Tibial nerve (tissue), 4 donors: ENCODE results near the gene PROS1. TPM values are rescaled to one million over a fixed set of nuclear protein-coding genes. Genes with fewer than 3 reads are reported as not detected.

Experiments
- DNase-seq, 2 donors: peaks; one replicate each; pipeline ENCODE4 v3.0.0-alpha.2; 2019; ENCODE audit warnings: low spot score in 2 of 2
- H3K27ac ChIP-seq, 4 donors: fragments of 200-600 bp; sonication (generic) in 3 of 4; one replicate each; pipeline ENCODE4 v1.5.1; 2017 to 2019; ENCODE audit warnings: mild to moderate bottlenecking in 1 of 4
- H3K27me3 ChIP-seq, 2 donors: fragments of 200-600 bp; sonication (generic) in 1 of 2; one replicate each; pipeline versions ENCODE4 v1.5.1 to v1.6.0; 2017 to 2019
- H3K36me3 ChIP-seq, 3 donors: fragments of 200-600 bp; sonication (generic); one replicate each; pipeline ENCODE4 v1.5.1; 2018 to 2019
- H3K4me1 ChIP-seq, 4 donors: fragments of 200-600 bp; sonication (generic) in 3 of 4; one replicate each; pipeline ENCODE4 v1.5.1; 2017 to 2019
- H3K4me3 ChIP-seq, 4 donors: fragments of 200-600 bp; sonication (generic) in 3 of 4; one replicate each; pipeline ENCODE4 v1.5.1; 2017 to 2019; ENCODE audit warnings: mild to moderate bottlenecking in 1 of 4, moderate library complexity in 1 of 4
- H3K9me3 ChIP-seq, 4 donors: fragments of 200-600 bp; sonication (generic) in 3 of 4; one replicate each; pipeline ENCODE4 v1.5.1; 2017 to 2019
- CTCF ChIP-seq, 5 experiments: fragments of 200-600 bp in 3 of 5; fragments of 450-650 bp in 2 of 5; sonication (generic) in 3 of 5; IDR thresholded peaks; one replicate each; pipeline ENCODE4 v1.5.1; 2016 to 2019; ENCODE audit warnings: antibody characterized with exemption in 5 of 5, mild to moderate bottlenecking in 3 of 5, moderate library complexity in 2 of 5
- EP300 ChIP-seq, 2 donors: sonication (generic); formaldehyde crosslinking; IDR thresholded peaks; one replicate each; pipeline ENCODE4 v1.6.1; 2017; ENCODE audit warnings: antibody characterized with exemption in 2 of 2, mild to moderate bottlenecking in 1 of 2
- POLR2A ChIP-seq, 2 donors: fragments of 450-650 bp; IDR thresholded peaks; one replicate each; pipeline ENCODE4 v1.6.1; 2017; ENCODE audit warnings: antibody characterized with exemption in 2 of 2, mild to moderate bottlenecking in 2 of 2, moderate library complexity in 2 of 2
- WGBS, 2 donors: methylation state at CpG; one replicate each; pipeline ENCODE4 v1.1.5; 2018; 5-methylcytosine and 5-hydroxymethylcytosine counted together
- total RNA-seq, 4 donors: library from RNA; depleted of rRNA; stranded (reverse); fragments of >200 nt; gene quantifications; one replicate each; pipeline ENCODE4 v1.1.0, GENCODE V29; 2016

PROS1 gene
- total RNA-seq, 4 donors from 2014 or later, result 179 to 416 (median 314) TPM

GRCh38 chr3:94001191-94001590 lies 27.5 kb upstream of the PROS1 start:
- DNase-seq, result no peak

GRCh38 chr3:93994056-93994455 lies 20.4 kb upstream of the PROS1 start:
- Histone ChIP-seq H3K9me3 (no peaks in the 10 kb centered on the region), H3K27me3 (no peaks in the 10 kb centered on the region), H3K27ac (no peak overlapping the region), H3K4me1 (peaks cover 0 to 5% (median 0%) of the 10 kb centered on the region in 4 donors), H3K4me3 (no peak overlapping the region), H3K36me3 (peaks cover 0 to 11% (median 0%) of the 10 kb centered on the region in 3 donors)
- no peak for DNase-seq
- 91 to 93% methylated on average over 3 of the region's 3 CpGs for WGBS, 2 donors
- TF ChIP-seq EP300 (IDR thresholded peaks at IDR 0.05) (no peak), CTCF (IDR thresholded peaks at IDR 0.05) (no peak), POLR2A (IDR thresholded peaks at IDR 0.05) (no peak)

More at GRCh38 chr3:94001191-94001590, 27.5 kb upstream of the PROS1 start:
- Histone ChIP-seq H3K4me3 (no peak overlapping the region), H3K36me3 (peaks cover 0 to 11% (median 0%) of the 10 kb centered on the region in 3 donors), H3K9me3 (no peaks in the 10 kb centered on the region), H3K27me3 (no peaks in the 10 kb centered on the region), H3K27ac (no peak overlapping the region), H3K4me1 (peaks cover 0 to 19% (median 2%) of the 10 kb centered on the region in 4 donors)
- TF ChIP-seq CTCF (IDR thresholded peaks at IDR 0.05) (no peak), POLR2A (IDR thresholded peaks at IDR 0.05) (no peak), EP300 (IDR thresholded peaks at IDR 0.05) (no peak)
- WGBS, 2 donors, result 75 to 78% methylated on average over 1 of the region's 1 CpG

- WGBS, 2 donors, result 77 to 82% methylated on average over 3 of the region's 3 CpGs
- no peaks in the 10 kb centered on the region for H3K9me3 ChIP-seq
- no peak overlapping the region for H3K27ac ChIP-seq
- peaks cover 0 to 8% (median 0%) of the 10 kb centered on the region in 3 donors for H3K36me3 ChIP-seq
- no peak for TF ChIP-seq EP300 (IDR thresholded peaks at IDR 0.05)
- no peak for TF ChIP-seq POLR2A (IDR thresholded peaks at IDR 0.05)
- TF ChIP-seq CTCF (IDR thresholded peaks at IDR 0.05), result no peak
- H3K4me1 ChIP-seq, result peaks cover 0 to 10% (median 0%) of the 10 kb centered on the region in 4 donors
- DNase-seq, result no peak
- H3K4me3 ChIP-seq, result no peak overlapping the region
- no peaks in the 10 kb centered on the region for H3K27me3 ChIP-seq
Measured at GRCh38 chr3:93992207-93992606, 18.5 kb upstream of the PROS1 start.

- no peak overlapping the region for H3K27ac ChIP-seq
- H3K36me3 ChIP-seq, result peaks cover 0 to 2% (median 0%) of the 10 kb centered on the region in 3 donors
- WGBS, 2 donors, result 82 to 92% methylated on average over 2 of the region's 2 CpGs
- H3K9me3 ChIP-seq, result no peaks in the 10 kb centered on the region
- H3K4me3 ChIP-seq, result no peak overlapping the region
- peaks cover 0 to 10% (median 0%) of the 10 kb centered on the region in 4 donors for H3K4me1 ChIP-seq
- TF ChIP-seq CTCF (IDR thresholded peaks at IDR 0.05) (no peak), EP300 (IDR thresholded peaks at IDR 0.05) (no peak), POLR2A (IDR thresholded peaks at IDR 0.05) (no peak)
- no peaks in the 10 kb centered on the region for H3K27me3 ChIP-seq
- no peak for DNase-seq
Measured at GRCh38 chr3:93991631-93992030, 17.9 kb upstream of the PROS1 start.

GRCh38 chr3:93989241-93989640 lies 15.5 kb upstream of the PROS1 start:
- 73 to 75% methylated on average over 3 of the region's 3 CpGs for WGBS, 2 donors
- DNase-seq, result no peak
- no peaks in the 10 kb centered on the region for H3K9me3 ChIP-seq
- peaks cover 0 to 10% (median 0%) of the 10 kb centered on the region in 4 donors for H3K4me1 ChIP-seq
- TF ChIP-seq CTCF (IDR thresholded peaks at IDR 0.05) (no peak), EP300 (IDR thresholded peaks at IDR 0.05) (no peak), POLR2A (IDR thresholded peaks at IDR 0.05) (no peak)
- H3K27me3 ChIP-seq, result no peaks in the 10 kb centered on the region
- H3K27ac ChIP-seq, result no peak overlapping the region
- no peaks in the 10 kb centered on the region for H3K36me3 ChIP-seq
- no peak overlapping the region for H3K4me3 ChIP-seq
